ENCODE measurements around the gene YEATS2. TPM values are rescaled to one million over a fixed set of nuclear protein-coding genes. Genes with fewer than 3 reads are reported as not detected.

The YEATS2 gene
- total RNA-seq, 1 experiment from 2014 or later: 34.5 TPM

GRCh38 chr3:183697123-183697609 lies 431 bp upstream of the YEATS2 start:
- Histone ChIP-seq H3K4me3 (ENCODE audit: low read depth, low read length) (peak overlapping the region; percentile 95), H3K27me3 (replicated peaks; ENCODE audit: control insufficient read depth, insufficient read depth, low read length) (no peaks in the 10 kb centered on the region), H3K36me3 (ENCODE audit: control insufficient read depth, insufficient read depth, low read length) (no peaks in the 10 kb centered on the region), H3K9me3 (no peaks in the 10 kb centered on the region), H3K4me1 (no peaks in the 10 kb centered on the region)
- Mint-ChIP-seq H3K4me1 (ENCODE audit: low read depth, unreplicated experiment) (peaks cover 29% of the 10 kb centered on the region), H3K27ac (ENCODE audit: unreplicated experiment) (peak overlapping the region; percentile 53), H3K36me3 (ENCODE audit: insufficient read depth, unreplicated experiment) (peaks cover 21% of the 10 kb centered on the region), H3K27me3 (ENCODE audit: insufficient read depth, unreplicated experiment) (no peaks in the 10 kb centered on the region), H3K9me3 (ENCODE audit: unreplicated experiment) (no peaks in the 10 kb centered on the region), H3K4me3 (ENCODE audit: unreplicated experiment) (peak overlapping the region; percentile 79)
- CTCF ChIA-PET: interaction anchor here (1.0 kb wide), 1 partner anchor 61 kb away, joined by 5 read pairs; no protein-coding TSS in a partner anchor
- BruUV-seq (replicated peaks): TSS peak; percentile 87
- POLR2A ChIA-PET: interaction anchor here (0.6 to 1.4 kb wide), 6 partner anchors 14 to 273 kb away, joined by 3 to 9 read pairs (median 4); partner anchors contain the start of gene KLHL24
- DNase-seq: no peak
- intact Hi-C loops (cut with micrococcal nuclease; ENCODE audit: unreplicated experiment): no loop called here
- TF ChIP-seq CTCF (IDR thresholded peaks at IDR 0.05; ENCODE audit: insufficient read depth in 1 of 2, low read depth in 1 of 2, low read length in 1 of 2, severe bottlenecking in 1 of 2, unreplicated experiment in 1 of 2): no peak

GRCh38 chr3:183698318-183698751 lies 738 bp downstream of the YEATS2 start:
- H3K4me1 ChIP-seq: no peaks in the 10 kb centered on the region
- Mint-ChIP-seq H3K27ac (ENCODE audit: unreplicated experiment) (peak overlapping the region; percentile 53), H3K9me3 (ENCODE audit: unreplicated experiment) (no peaks in the 10 kb centered on the region), H3K36me3 (ENCODE audit: insufficient read depth, unreplicated experiment) (peaks cover 28% of the 10 kb centered on the region), H3K4me3 (ENCODE audit: unreplicated experiment) (peak overlapping the region; percentile 79), H3K27me3 (ENCODE audit: insufficient read depth, unreplicated experiment) (no peaks in the 10 kb centered on the region), H3K4me1 (ENCODE audit: low read depth, unreplicated experiment) (peaks cover 29% of the 10 kb centered on the region)
- no TSS peak for BruUV-seq (replicated peaks)
- POLR2A ChIA-PET: interaction anchor here (1.0 to 1.4 kb wide), 2 partner anchors 61 to 62 kb away, joined by 3 to 9 read pairs; partner anchors contain the start of gene KLHL24
- no peaks in the 10 kb centered on the region for H3K9me3 ChIP-seq
- H3K36me3 ChIP-seq (ENCODE audit: control insufficient read depth, insufficient read depth, low read length): no peaks in the 10 kb centered on the region
- CTCF ChIA-PET: no interaction called here
- H3K4me3 ChIP-seq (ENCODE audit: low read depth, low read length): peak overlapping the region; percentile 95
- H3K27me3 ChIP-seq (replicated peaks; ENCODE audit: control insufficient read depth, insufficient read depth, low read length): no peaks in the 10 kb centered on the region
- intact Hi-C loops (cut with micrococcal nuclease; ENCODE audit: unreplicated experiment): loop anchor here (2.0 kb wide), 1 partner anchor 62 kb away; no protein-coding TSS in a partner anchor
- no peak for TF ChIP-seq CTCF (IDR thresholded peaks at IDR 0.05; ENCODE audit: insufficient read depth in 1 of 2, low read depth in 1 of 2, low read length in 1 of 2, severe bottlenecking in 1 of 2, unreplicated experiment in 1 of 2)
- peak; percentile 36 for DNase-seq

- intact Hi-C loops (cut with micrococcal nuclease; ENCODE audit: unreplicated experiment): loop anchor here (2.0 kb wide), 1 partner anchor 62 kb away; no protein-coding TSS in a partner anchor
- DNase-seq: no peak
- peaks cover 29% of the 10 kb centered on the region for H3K4me1 Mint-ChIP-seq (ENCODE audit: low read depth, unreplicated experiment)
- H3K27me3 Mint-ChIP-seq (ENCODE audit: insufficient read depth, unreplicated experiment): no peaks in the 10 kb centered on the region
- no peaks in the 10 kb centered on the region for H3K9me3 ChIP-seq
- TF ChIP-seq CTCF (IDR thresholded peaks at IDR 0.05; ENCODE audit: insufficient read depth in 1 of 2, low read depth in 1 of 2, low read length in 1 of 2, severe bottlenecking in 1 of 2, unreplicated experiment in 1 of 2): no peak
- H3K27ac Mint-ChIP-seq (ENCODE audit: unreplicated experiment): peak overlapping the region; percentile 53
- no peaks in the 10 kb centered on the region for H3K27me3 ChIP-seq (replicated peaks; ENCODE audit: control insufficient read depth, insufficient read depth, low read length)
- CTCF ChIA-PET: interaction anchor here (0.7 kb wide), 1 partner anchor 381 kb away, joined by 3 read pairs; no protein-coding TSS in a partner anchor
- peak overlapping the region; percentile 79 for H3K4me3 Mint-ChIP-seq (ENCODE audit: unreplicated experiment)
- peaks cover 28% of the 10 kb centered on the region for H3K36me3 Mint-ChIP-seq (ENCODE audit: insufficient read depth, unreplicated experiment)
- H3K9me3 Mint-ChIP-seq (ENCODE audit: unreplicated experiment): no peaks in the 10 kb centered on the region
- BruUV-seq (replicated peaks): no TSS peak
- H3K36me3 ChIP-seq (ENCODE audit: control insufficient read depth, insufficient read depth, low read length): no peaks in the 10 kb centered on the region
- POLR2A ChIA-PET: interaction anchor here (0.7 kb wide), 1 partner anchor 36 kb away, joined by 3 read pairs; no protein-coding TSS in a partner anchor
- no peaks in the 10 kb centered on the region for H3K4me1 ChIP-seq
- peak overlapping the region; percentile 95 for H3K4me3 ChIP-seq (ENCODE audit: low read depth, low read length)
These were observed 1.2 kb downstream of the YEATS2 start for GRCh38 chr3:183698756-183699155.

Measured in Caco-2 (cell line).